A549 (cell line): Measurements from ENCODE around the gene BMPER. TPM values are rescaled to one million over a fixed set of nuclear protein-coding genes. Genes with fewer than 3 reads are reported as not detected.

Source experiments
- ATAC-seq, 2 experiments: fragments of 200-7000 bp in 1 of 2; fragments of >200 bp in 1 of 2; cut with Nextera tagmentation in 1 of 2; cut with Tn5 transposase in 1 of 2; 3 replicates each; pipeline versions ENCODE4 v1.8.0 to v1.9.1; 2018 to 2020; ENCODE audit warnings: mild to moderate bottlenecking in 1 of 2, moderate library complexity in 1 of 2
- CTCF ChIA-PET: fragments of 300-600 bp; sonication (Branson Sonifier 250); formaldehyde crosslinking; extraction: SDS; loops from one replicate; lab custom pipeline; 2021; ENCODE audit warnings: antibody characterized with exemption, inconsistent platforms; lab: Yijun Ruan, JAX
- POLR2A ChIA-PET: fragments of 350-600 bp; formaldehyde crosslinking; extraction: SDS; loops from one replicate; lab custom pipeline; 2021; ENCODE audit warnings: antibody characterized with exemption, inconsistent platforms; lab: Yijun Ruan, JAX
- DNase-seq, 2 experiments: peaks; one replicate each; pipeline versions ENCODE4 v3.0.0 to v3.0.0-alpha.2; 2011 to 2016; ENCODE audit warnings: low read depth in 1 of 2, low spot score in 1 of 2
- FAIRE-seq: peaks from 2 replicates; lab custom pipeline; 2011; peaks lifted over from hg19 to GRCh38; lab: Jason Lieb, UNC
- H3K27ac ChIP-seq, 2 experiments: fragments of >200 bp; sonication (Bioruptor Twin); formaldehyde crosslinking; 3 replicates each; pipeline ENCODE4 v1.5.1; 2016 to 2017
- H3K4me1 ChIP-seq: fragments of >200 bp; sonication (Bioruptor Twin); formaldehyde crosslinking; 3 replicates; pipeline ENCODE4 v1.6.1; 2016
- H3K4me2 ChIP-seq: fragments of >200 bp; sonication (Bioruptor Twin); formaldehyde crosslinking; 3 replicates; pipeline ENCODE4 v1.6.1; 2016
- H3K4me3 ChIP-seq: fragments of >200 bp; sonication (Bioruptor Twin); formaldehyde crosslinking; 3 replicates; pipeline ENCODE4 v1.5.1; 2016
- H3K9me3 ChIP-seq: fragments of >200 bp; sonication (Bioruptor Twin); formaldehyde crosslinking; 3 replicates; pipeline ENCODE4 v1.6.1; 2016
- ATOH8 ChIP-seq: fragments of 250-450 bp; sonication (Bioruptor Pico); IDR thresholded peaks from 2 replicates; pipeline ENCODE4 v1.5.0; 2020; ENCODE audit warnings: low read depth, mild to moderate bottlenecking, moderate library complexity
- BCL3 ChIP-seq: fragments of >200 bp; sonication (Bioruptor Twin); formaldehyde crosslinking; IDR thresholded peaks from 3 replicates; pipeline ENCODE4 v1.6.1; 2016
- BHLHE40 ChIP-seq: IDR thresholded peaks from 2 replicates; pipeline ENCODE4 v1.6.1; 2012; ENCODE audit warnings: low read depth, low read length, inconsistent platforms
- CBX2 ChIP-seq: fragments of 200-600 bp; sonication (generic); IDR thresholded peaks from 2 replicates; pipeline ENCODE4 v1.6.1; 2016; ENCODE audit warnings: low read depth, mild to moderate bottlenecking, borderline replicate concordance
- CEBPB ChIP-seq, 2 experiments: fragments of >200 bp in 1 of 2; sonication (Bioruptor Twin) in 1 of 2; formaldehyde crosslinking in 1 of 2; IDR thresholded peaks; 2 replicates each; pipeline ENCODE4 v1.6.1; 2012 to 2016
- CHD2 ChIP-seq: fragments of 150-350 bp; IDR thresholded peaks from 2 replicates; pipeline ENCODE4 v1.6.1; 2014; ENCODE audit warnings: low read length; ENCODE audit not compliant: partially characterized antibody
- EHF ChIP-seq: fragments of 250-450 bp; sonication (Bioruptor Pico); IDR thresholded peaks from 2 replicates; pipeline ENCODE4 v1.5.0; 2020; ENCODE audit warnings: mild to moderate bottlenecking
- EHMT2 ChIP-seq: fragments of 200-600 bp; sonication (generic); IDR thresholded peaks from 2 replicates; pipeline ENCODE4 v1.6.1; 2016; ENCODE audit warnings: antibody characterized with exemption, low read depth, mild to moderate bottlenecking, moderate library complexity
- FOSL2 ChIP-seq, 2 experiments: fragments of 450-650 bp in 1 of 2; fragments of >200 bp in 1 of 2; sonication (Bioruptor Twin) in 1 of 2; formaldehyde crosslinking; IDR thresholded peaks; 2 replicates each; pipeline versions ENCODE4 v1.5.0 to v1.6.1; 2016 to 2020; ENCODE audit warnings: mild to moderate bottlenecking in 1 of 2, moderate library complexity in 1 of 2
- FOXS1 ChIP-seq: fragments of 250-450 bp; sonication (Bioruptor Pico); IDR thresholded peaks from 2 replicates; pipeline ENCODE4 v1.5.0; 2020; ENCODE audit warnings: mild to moderate bottlenecking, moderate library complexity
- GATA3 ChIP-seq: IDR thresholded peaks from 2 replicates; pipeline ENCODE4 v1.6.1; 2012; ENCODE audit warnings: borderline replicate concordance
- HDAC2 ChIP-seq: fragments of 200-600 bp; sonication (generic); IDR thresholded peaks from 2 replicates; pipeline ENCODE4 v1.6.1; 2016
- HES2 ChIP-seq: fragments of >200 bp; sonication (Bioruptor Twin); formaldehyde crosslinking; IDR thresholded peaks from 2 replicates; pipeline ENCODE4 v1.6.1; 2016
- HEYL ChIP-seq: fragments of 250-450 bp; sonication (Bioruptor Pico); IDR thresholded peaks from 2 replicates; pipeline ENCODE4 v1.8.0; 2021; ENCODE audit warnings: mild to moderate bottlenecking, moderate library complexity
- KDM1A ChIP-seq: fragments of 200-600 bp; sonication (generic); IDR thresholded peaks from 2 replicates; pipeline ENCODE4 v1.6.1; 2016; ENCODE audit warnings: low read depth, mild to moderate bottlenecking
- KDM5A ChIP-seq: fragments of 200-600 bp; sonication (generic); IDR thresholded peaks from 2 replicates; pipeline ENCODE4 v1.6.1; 2016; ENCODE audit warnings: antibody characterized with exemption, mild to moderate bottlenecking
- MAFK ChIP-seq: fragments of 450-650 bp; IDR thresholded peaks from 2 replicates; pipeline ENCODE4 v1.6.1; 2014; ENCODE audit not compliant: partially characterized antibody
- MAX ChIP-seq: IDR thresholded peaks from 2 replicates; pipeline ENCODE4 v1.6.1; 2012
- MYC ChIP-seq: IDR thresholded peaks from 2 replicates; pipeline ENCODE4 v1.6.1; 2012; ENCODE audit warnings: mild to moderate bottlenecking, inconsistent platforms, low read length, improper control_type of control experiment, borderline replicate concordance
- NPAS2 ChIP-seq: fragments of 250-450 bp; sonication (Bioruptor Pico); IDR thresholded peaks from 2 replicates; pipeline ENCODE4 v1.8.0; 2022; ENCODE audit warnings: mild to moderate bottlenecking, moderate library complexity, borderline replicate concordance
- NR3C1 ChIP-seq: fragments of >200 bp; sonication (Bioruptor Twin); formaldehyde crosslinking; IDR thresholded peaks from 3 replicates; pipeline ENCODE4 v1.6.1; 2017
- PHF8 ChIP-seq: fragments of 200-600 bp; sonication (generic); IDR thresholded peaks from 2 replicates; pipeline ENCODE4 v1.6.1; 2016; ENCODE audit warnings: low read depth, mild to moderate bottlenecking, antibody characterized with exemption, moderate library complexity, borderline replicate concordance
- RARB ChIP-seq: fragments of 250-450 bp; sonication (Bioruptor Pico); IDR thresholded peaks from 2 replicates; pipeline ENCODE4 v1.8.0; 2021; ENCODE audit warnings: mild to moderate bottlenecking, moderate library complexity
- RFX5 ChIP-seq: fragments of 450-650 bp; IDR thresholded peaks from 2 replicates; pipeline ENCODE4 v1.7.1; 2014; ENCODE audit warnings: antibody characterized with exemption, mild to moderate bottlenecking, moderate library complexity
- SMC3 ChIP-seq: fragments of >200 bp; sonication (Bioruptor Twin); formaldehyde crosslinking; IDR thresholded peaks from 3 replicates; pipeline ENCODE4 v1.6.1; 2018; ENCODE audit warnings: inconsistent platforms
- SREBF2 ChIP-seq: fragments of 450-650 bp; IDR thresholded peaks from 2 replicates; pipeline ENCODE4 v1.6.1; 2014; ENCODE audit warnings: mild to moderate bottlenecking, moderate library complexity
- ZC3H11A ChIP-seq: fragments of 450-650 bp; IDR thresholded peaks from 2 replicates; pipeline ENCODE4 v1.6.1; 2014; ENCODE audit warnings: antibody characterized with exemption, mild to moderate bottlenecking
- ZNF302 ChIP-seq: fragments of 250-450 bp; sonication (Bioruptor Pico); IDR thresholded peaks from 2 replicates; pipeline ENCODE4 v1.9.0; 2021; ENCODE audit warnings: inconsistent platforms, mild to moderate bottlenecking, moderate library complexity
- ZSCAN20 ChIP-seq: fragments of 250-450 bp; sonication (Bioruptor Pico); IDR thresholded peaks from 2 replicates; pipeline ENCODE4 v1.8.0; 2022; ENCODE audit warnings: mild to moderate bottlenecking, moderate library complexity
- WGBS: methylation state at CpG from one replicate; pipeline ENCODE4 v1.1.6; 2017; ENCODE audit errors: missing lambda C conversion rate; 5-methylcytosine and 5-hydroxymethylcytosine counted together
- polyA plus RNA-seq, 4 experiments: library from polyadenylated mRNA; depleted of rRNA in 3 of 4; stranded (reverse); fragments of >200 nt; fragmentation: RNase III in 1 of 4; extraction: RNeasy Plus Mini Kit Qiagen cat#74134 plus additional on column Dnase treatment in 1 of 4; gene quantifications; 2 replicates in 3 of 4; 3 replicates in 1 of 4; pipeline ENCODE4 v1.2.3, GENCODE V29; 2011 to 2017

Gene BMPER
- polyA plus RNA-seq, 2 of the 4 experiments (the other 2 are of a cell fraction) = 5.0 to 5.8 TPM

- Histone ChIP-seq H3K27ac (no peak overlapping the region), H3K4me3 (no peak overlapping the region), H3K4me2 (no peak overlapping the region), H3K9me3 (no peaks in the 10 kb centered on the region), H3K4me1 (peaks cover 13% of the 10 kb centered on the region)
- no peak for TF ChIP-seq ZC3H11A
- TF ChIP-seq NR3C1 = no peak
- no peak for TF ChIP-seq FOSL2 (IDR thresholded peaks at IDR 0.05)
- no peak for TF ChIP-seq FOSL2 (CRISPR knock-in tag; IDR thresholded peaks at IDR 0.05)
- no peak for TF ChIP-seq SREBF2
- TF ChIP-seq BHLHE40 = no peak
- no peak for TF ChIP-seq HDAC2
- TF ChIP-seq MAX = no peak
- no peak for TF ChIP-seq SMC3
- no peak for TF ChIP-seq KDM5A
- no peak for TF ChIP-seq FOXS1 (CRISPR knock-in tag)
- no peak for TF ChIP-seq ATOH8
- TF ChIP-seq PHF8 = no peak
- TF ChIP-seq KDM1A = no peak
- no peak for TF ChIP-seq CBX2
- DNase-seq = no peak
- no peak for FAIRE-seq
- 0 out of 6 replicates have a peak, but pooled peaks of 1 of the 2 experiments have one; percentile 25 for ATAC-seq
- ChIA-PET CTCF (interaction anchor here (0.6 to 1.4 kb wide), 2 partner anchors 15 to 27 kb away, joined by 3 read pairs; no protein-coding TSS in a partner anchor), POLR2A (no interaction called here)
- 74% methylated on average over 5 of the region's 5 CpGs for WGBS
Measured at GRCh38 chr7:33869176-33869575, 36.2 kb upstream of the BMPER start.

GRCh38 chr7:33870120-33870519 is 35.2 kb upstream of the BMPER start:
- ChIA-PET POLR2A (no interaction called here), CTCF (interaction anchor here (0.9 to 1.6 kb wide), 3 partner anchors 18 to 40 kb away, joined by 3 to 7 read pairs (median 3); no protein-coding TSS in a partner anchor)
- DNase-seq (no peak), ATAC-seq (no peak), FAIRE-seq (no peak)
- Histone ChIP-seq H3K4me2 (no peak overlapping the region), H3K9me3 (no peaks in the 10 kb centered on the region), H3K27ac (no peak overlapping the region), H3K4me1 (peaks cover 22% of the 10 kb centered on the region), H3K4me3 (no peak overlapping the region)
- TF ChIP-seq CHD2 = no peak
- TF ChIP-seq ZNF302 (CRISPR knock-in tag) = no peak
- TF ChIP-seq HES2 = no peak
- WGBS = 57% methylated on average over 3 of the region's 3 CpGs

GRCh38 chr7:33872870-33873269 is 32.5 kb upstream of the BMPER start:
- POLR2A ChIA-PET = no interaction called here
- DNase-seq = no peak
- Histone ChIP-seq H3K4me1 (peaks cover 22% of the 10 kb centered on the region), H3K9me3 (no peaks in the 10 kb centered on the region), H3K27ac (peak overlapping the region in 1 of 2 experiments; percentile 61; a peak in 3 of 6 replicates), H3K4me3 (no peak overlapping the region), H3K4me2 (no peak overlapping the region)
- CTCF ChIA-PET = interaction anchor here (1.8 kb wide), 1 partner anchor 22 kb away, joined by 4 read pairs; no protein-coding TSS in a partner anchor
- TF ChIP-seq HDAC2 (no peak), CHD2 (no peak), RFX5 (no peak), KDM1A (no peak), MAFK (peak; percentile 37)
- no peak for FAIRE-seq
- 68% methylated on average over 4 of the region's 4 CpGs for WGBS
- no peak for ATAC-seq

- Histone ChIP-seq H3K4me3 (no peak overlapping the region), H3K27ac (peak overlapping the region; percentile 61 to 74), H3K4me1 (peaks cover 22% of the 10 kb centered on the region), H3K9me3 (no peaks in the 10 kb centered on the region), H3K4me2 (peak overlapping the region; percentile 71)
- POLR2A ChIA-PET = no interaction called here
- DNase-seq (no peak), FAIRE-seq (no peak), ATAC-seq (peak in 1 of 2 experiments; percentile 27; a peak in 1 of 6 replicates)
- WGBS = 96% methylated on average over 1 of the region's 1 CpG
- CTCF ChIA-PET = interaction anchor here (0.8 to 1.8 kb wide), 3 partner anchors 21 to 690 kb away, joined by 3 to 4 read pairs (median 4); no protein-coding TSS in a partner anchor
- TF ChIP-seq BCL3 (no peak), GATA3 (no peak), NPAS2 (CRISPR knock-in tag) (no peak), RFX5 (no peak), MYC (no peak), RARB (CRISPR knock-in tag) (no peak), ZSCAN20 (CRISPR knock-in tag) (no peak), EHMT2 (no peak), SREBF2 (no peak), HEYL (no peak), EHF (CRISPR knock-in tag) (no peak), CEBPB (IDR thresholded peaks at IDR 0.05) (no peak), MAX (no peak)
Measured at GRCh38 chr7:33873518-33873917, 31.8 kb upstream of the BMPER start.
